Measurements from ENCODE around the gene SLC29A1.
A peak's percentile ranks its signal among the peaks of the same experiment; 100 is the strongest.

SLC29A1 gene

GRCh38 chr6:44277763-44278162 lies 54.4 kb downstream of the SLC29A1 start:
- FAIRE-seq = no peak
- DNase-seq (ENCODE audit: insufficient read length, low spot score) = no peak

- FAIRE-seq = no peak
- DNase-seq (ENCODE audit: insufficient read length, low spot score) = no peak
Observed at GRCh38 chr6:44278315-44278714, 54.9 kb downstream of the SLC29A1 start.

GRCh38 chr6:44278774-44279697 lies 55.6 kb downstream of the SLC29A1 start:
- FAIRE-seq (no peak), DNase-seq (ENCODE audit: insufficient read length, low spot score) (peak; percentile 59)
